NK-92 treated with Interleukin-12 subunit alpha and Interleukin-12 subunit beta, amount 100 ng/mL, for 24 hours (cell line): ENCODE results near the gene AIM2.
A peak's percentile ranks its signal among the peaks of the same experiment; 100 is the strongest.
"Not testable (repeated sequence)": the region's sequence is repeated elsewhere in the genome, so short reads cannot be mapped to it uniquely, and the experiment has no call there.

Experiments
- DNase-seq: peaks from one replicate; lab custom pipeline; 2025; lab: John Stamatoyannopoulos, UW

AIM2 gene

GRCh38 chr1:159079525-159079924 is 3.0 kb upstream of the AIM2 start:
- no peak for DNase-seq

- peak; percentile 91 for DNase-seq
Measured at GRCh38 chr1:159077120-159077961, 775 bp upstream of the AIM2 start.

DNA sequence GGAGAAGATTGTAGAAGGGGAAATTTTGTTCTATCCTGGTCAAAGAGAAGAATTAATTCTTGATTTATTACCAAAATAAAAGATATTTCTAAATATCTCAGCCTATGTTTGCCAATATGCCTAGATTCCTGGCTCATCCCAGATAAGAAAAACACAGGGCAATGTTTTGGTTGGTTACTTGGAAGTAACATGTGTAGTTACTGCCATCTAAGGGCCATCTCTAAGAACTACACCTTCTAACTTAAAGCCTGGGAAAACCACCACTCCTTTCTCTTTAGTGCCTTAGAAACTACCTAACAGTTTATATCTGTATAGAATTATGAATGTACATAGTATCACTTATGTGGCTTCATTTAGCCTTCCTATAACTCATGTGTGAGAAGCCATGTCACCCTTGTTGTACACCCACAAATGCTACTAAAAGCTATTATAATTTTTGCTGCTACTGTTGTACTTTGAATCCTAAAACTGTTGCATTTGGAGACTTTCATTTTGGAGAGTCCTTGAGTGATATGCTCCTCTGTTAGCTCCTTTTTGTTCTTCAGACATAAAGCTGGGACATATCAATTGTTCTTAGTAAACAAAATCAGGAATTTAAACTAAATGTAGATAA is 4.5 kb downstream of the AIM2 start:
- DNase-seq: no peak

GRCh38 chr1:159068886-159069285 is 7.7 kb downstream of the AIM2 start:
- DNase-seq: no peak

GRCh38 chr1:159067699-159068621 is 8.6 kb downstream of the AIM2 start:
- DNase-seq: no peak

GRCh38 chr1:159066108-159066507 is 10.5 kb downstream of the AIM2 start:
- DNase-seq: no peak

GRCh38 chr1:159065106-159065505 is 11.5 kb downstream of the AIM2 start:
- no peak for DNase-seq

DNA sequence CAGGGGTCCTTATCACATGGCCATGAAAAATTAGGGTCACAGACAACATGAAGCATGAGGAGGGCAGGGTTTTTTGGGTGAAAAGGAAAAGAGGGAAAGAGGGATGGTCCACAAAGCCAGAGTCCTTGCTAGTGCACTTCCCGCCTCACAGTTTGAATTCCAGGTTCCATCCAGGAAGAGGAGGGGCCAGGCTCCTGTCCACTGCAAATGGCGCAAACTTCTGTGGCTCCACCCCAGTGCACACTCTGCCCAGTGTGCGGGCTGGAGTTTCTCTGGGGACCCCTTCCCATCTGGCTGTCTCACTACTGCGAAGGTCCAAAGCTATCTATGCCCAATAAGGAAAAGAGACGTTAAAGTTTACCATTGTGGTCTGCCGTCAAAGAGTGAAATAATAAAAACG is 17.8 kb downstream of the AIM2 start:
- no peak for DNase-seq

GRCh38 chr1:159056069-159056698 is 20.4 kb downstream of the AIM2 start:
- no peak for DNase-seq

DNA sequence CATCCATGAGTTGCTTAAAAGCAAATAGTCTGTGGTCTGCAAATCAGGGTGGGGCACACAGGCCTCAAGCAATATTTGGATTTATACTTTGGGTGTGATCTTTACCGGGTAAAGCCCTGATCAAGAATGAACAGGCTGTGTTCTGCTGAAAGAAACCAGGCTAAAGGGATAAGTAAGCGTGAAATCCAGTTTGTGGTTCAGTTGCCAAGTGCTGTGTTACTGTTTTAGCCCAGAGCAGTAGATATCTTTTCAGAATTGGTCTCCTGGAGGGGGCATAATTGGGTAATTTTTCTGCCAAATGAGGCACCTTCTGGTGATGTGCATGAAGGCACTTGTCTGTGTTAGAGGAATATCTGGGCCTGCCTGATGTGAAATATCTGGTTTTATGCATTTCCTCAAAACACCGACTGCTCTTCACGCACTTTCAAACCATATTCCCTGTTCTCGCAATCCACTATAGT is 21.4 kb downstream of the AIM2 start:
- no peak for DNase-seq

GRCh38 chr1:159054427-159054826 is 22.1 kb downstream of the AIM2 start:
- DNase-seq: no peak

- no peak for DNase-seq
Measured at GRCh38 chr1:159051436-159051835, 25.1 kb downstream of the AIM2 start.

GRCh38 chr1:159046486-159046885 is 30.1 kb downstream of the AIM2 start:
- not testable (repeated sequence) for DNase-seq

- DNase-seq: no peak
Measured at GRCh38 chr1:159040893-159041724, 35.5 kb downstream of the AIM2 start.

GRCh38 chr1:159040206-159040605 is 36.4 kb downstream of the AIM2 start:
- no peak for DNase-seq

GRCh38 chr1:159030877-159031447 is 45.6 kb downstream of the AIM2 start:
- DNase-seq: no peak

GRCh38 chr1:159030311-159030710 is 46.3 kb downstream of the AIM2 start:
- DNase-seq: no peak

DNA sequence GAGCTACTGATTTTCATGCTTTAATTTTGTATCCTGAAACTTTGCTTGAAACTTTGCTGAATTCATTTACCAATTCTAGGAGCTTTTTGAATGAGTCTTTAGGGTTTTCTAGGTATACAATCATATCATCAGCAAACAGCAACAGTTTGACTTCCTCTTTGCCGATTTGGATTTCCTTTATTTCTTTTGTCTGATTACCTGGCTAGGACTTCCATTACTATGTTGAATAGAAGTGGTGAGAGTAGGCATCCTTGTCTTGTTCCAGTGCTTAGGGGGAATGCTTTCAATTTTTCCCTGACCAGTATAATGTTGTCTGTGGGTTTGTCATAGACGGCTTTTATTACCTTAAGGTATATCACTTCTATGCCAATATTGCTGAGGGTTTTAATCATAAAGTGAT is 49.7 kb downstream of the AIM2 start:
- DNase-seq: not testable (repeated sequence)

- no peak for DNase-seq
Measured at GRCh38 chr1:159025043-159025442, 51.5 kb downstream of the AIM2 start.

- no peak for DNase-seq
Measured at GRCh38 chr1:159023723-159024122, 52.8 kb downstream of the AIM2 start.
